OCI-LY3 (cell line): ENCODE measurements around the gene TNRC6C.

ENCODE experiments used
- H2AFZ ChIP-seq: fragments of 200-600, 300-600 bp; shearing (Covaris generic); 2 replicates; pipeline ENCODE4 v1.6.0; 2014; ENCODE audit warnings: antibody characterized with exemption, low read depth, low read length
- H3K27ac ChIP-seq: fragments of 200-600, 300-600 bp; sonication (generic); 2 replicates; pipeline ENCODE4 v1.5.1; 2014; ENCODE audit warnings: mild to moderate bottlenecking, low read length, moderate library complexity, mixed read lengths
- H3K27me3 ChIP-seq: fragments of 200-600, 300-600 bp; sonication (generic); 2 replicates; pipeline ENCODE4 v1.6.1; 2014; ENCODE audit warnings: low read depth, low read length, mixed read lengths
- H3K36me3 ChIP-seq: fragments of 200-600, 300-600 bp; sonication (generic); replicated peaks from 2 replicates; pipeline ENCODE3; 2014; ENCODE audit warnings: low read depth, low read length, mixed read lengths
- H3K4me1 ChIP-seq: fragments of 300-600, 200-600 bp; sonication (generic); 2 replicates; pipeline ENCODE4 v1.6.1; 2014; ENCODE audit warnings: low read length, mixed read lengths
- H3K4me2 ChIP-seq: fragments of 200-600, 300-600 bp; sonication (generic); 2 replicates; pipeline ENCODE4 v1.6.1; 2014; ENCODE audit warnings: low read length, mixed read lengths
- H3K4me3 ChIP-seq: fragments of 300-600, 200-600 bp; sonication (generic); 2 replicates; pipeline ENCODE4 v1.5.1; 2014; ENCODE audit warnings: antibody characterized with exemption, mild to moderate bottlenecking, low read length, moderate library complexity
- H3K79me2 ChIP-seq: fragments of 300-600, 200-600 bp; shearing (Covaris generic); 2 replicates; pipeline ENCODE4 v1.6.1; 2014; ENCODE audit warnings: mild to moderate bottlenecking, low read length, mixed read lengths
- H3K9ac ChIP-seq: fragments of 300-600, 200-600 bp; shearing (Covaris generic); 2 replicates; pipeline ENCODE4 v1.6.0; 2014; ENCODE audit warnings: mild to moderate bottlenecking, low read length, moderate library complexity
- H3K9me3 ChIP-seq: fragments of 200-600, 300-600 bp; shearing (Covaris generic); 2 replicates; pipeline ENCODE4 v1.6.1; 2014; ENCODE audit warnings: low read length, mixed read lengths; ENCODE audit not compliant: insufficient read depth
- H4K20me1 ChIP-seq: fragments of 200-600, 300-600 bp; sonication (generic); 2 replicates; pipeline ENCODE4 v1.6.1; 2016; ENCODE audit warnings: low read length, mixed read lengths; ENCODE audit not compliant: insufficient read depth
- EZH2phosphoT487 ChIP-seq: fragments of 200-600 bp; shearing (Covaris generic); IDR thresholded peaks from 2 replicates; pipeline ENCODE4 v1.6.1; 2018; ENCODE audit warnings: antibody characterized with exemption, mixed run types, low read depth
- TF ChIP-seq, protein P1 (sequence below): fragments of 200-600, 300-600 bp; sonication (generic); IDR thresholded peaks from 2 replicates; pipeline ENCODE4 v1.5.1; 2014; ENCODE audit warnings: antibody characterized with exemption, low read length, low read depth

TNRC6C gene

DNA sequence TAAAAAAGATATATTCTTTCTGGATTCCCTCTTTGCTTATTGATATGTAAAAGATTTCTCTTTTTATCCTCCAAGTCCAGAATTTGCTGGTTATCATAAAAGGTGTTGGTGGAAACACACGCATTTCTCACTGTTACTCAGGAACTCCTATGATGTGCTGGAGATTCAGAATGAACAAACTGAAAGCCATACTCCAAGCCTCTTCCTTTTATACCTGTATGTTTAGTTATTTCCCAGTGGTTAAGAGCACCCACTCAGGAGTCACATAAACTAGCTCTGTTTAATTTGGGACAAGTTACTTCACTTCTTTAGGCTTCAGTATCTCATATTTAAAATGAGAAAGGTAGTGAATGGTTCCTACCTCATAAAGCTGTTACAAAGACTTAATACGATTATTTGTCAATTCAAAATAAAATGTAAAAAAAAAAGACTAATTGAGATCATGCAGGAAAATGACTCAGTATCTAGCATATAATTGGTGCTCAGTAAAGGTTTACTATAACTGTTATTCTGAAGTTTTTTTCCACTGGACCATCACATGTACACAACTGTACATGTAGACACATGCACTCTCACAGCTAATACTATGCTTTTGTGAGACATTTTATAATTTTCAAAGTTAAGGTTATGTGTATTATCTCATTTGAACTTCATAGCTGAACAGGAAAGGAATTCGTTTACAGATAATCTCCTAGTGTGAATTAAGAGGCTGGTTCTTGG, 47.1 kb downstream of the TNRC6C start:
- H3K27me3 ChIP-seq, result peaks cover 83% of the 10 kb centered on the region
- no peak overlapping the region for H3K4me3 ChIP-seq
- H3K79me2 ChIP-seq, result no peaks in the 10 kb centered on the region
- no peaks in the 10 kb centered on the region for H3K36me3 ChIP-seq
- TF ChIP-seq, protein P1, sequence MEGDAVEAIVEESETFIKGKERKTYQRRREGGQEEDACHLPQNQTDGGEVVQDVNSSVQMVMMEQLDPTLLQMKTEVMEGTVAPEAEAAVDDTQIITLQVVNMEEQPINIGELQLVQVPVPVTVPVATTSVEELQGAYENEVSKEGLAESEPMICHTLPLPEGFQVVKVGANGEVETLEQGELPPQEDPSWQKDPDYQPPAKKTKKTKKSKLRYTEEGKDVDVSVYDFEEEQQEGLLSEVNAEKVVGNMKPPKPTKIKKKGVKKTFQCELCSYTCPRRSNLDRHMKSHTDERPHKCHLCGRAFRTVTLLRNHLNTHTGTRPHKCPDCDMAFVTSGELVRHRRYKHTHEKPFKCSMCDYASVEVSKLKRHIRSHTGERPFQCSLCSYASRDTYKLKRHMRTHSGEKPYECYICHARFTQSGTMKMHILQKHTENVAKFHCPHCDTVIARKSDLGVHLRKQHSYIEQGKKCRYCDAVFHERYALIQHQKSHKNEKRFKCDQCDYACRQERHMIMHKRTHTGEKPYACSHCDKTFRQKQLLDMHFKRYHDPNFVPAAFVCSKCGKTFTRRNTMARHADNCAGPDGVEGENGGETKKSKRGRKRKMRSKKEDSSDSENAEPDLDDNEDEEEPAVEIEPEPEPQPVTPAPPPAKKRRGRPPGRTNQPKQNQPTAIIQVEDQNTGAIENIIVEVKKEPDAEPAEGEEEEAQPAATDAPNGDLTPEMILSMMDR, result no peak
- TF ChIP-seq EZH2phosphoT487, result no peak
- no peaks in the 10 kb centered on the region for H3K4me1 ChIP-seq
- H3K9ac ChIP-seq, result no peak overlapping the region
- H3K9me3 ChIP-seq, result no peaks in the 10 kb centered on the region
- H3K27ac ChIP-seq, result no peak overlapping the region
- H2AFZ ChIP-seq, result no peak overlapping the region
- no peaks in the 10 kb centered on the region for H4K20me1 ChIP-seq
- H3K4me2 ChIP-seq, result no peak overlapping the region

DNA sequence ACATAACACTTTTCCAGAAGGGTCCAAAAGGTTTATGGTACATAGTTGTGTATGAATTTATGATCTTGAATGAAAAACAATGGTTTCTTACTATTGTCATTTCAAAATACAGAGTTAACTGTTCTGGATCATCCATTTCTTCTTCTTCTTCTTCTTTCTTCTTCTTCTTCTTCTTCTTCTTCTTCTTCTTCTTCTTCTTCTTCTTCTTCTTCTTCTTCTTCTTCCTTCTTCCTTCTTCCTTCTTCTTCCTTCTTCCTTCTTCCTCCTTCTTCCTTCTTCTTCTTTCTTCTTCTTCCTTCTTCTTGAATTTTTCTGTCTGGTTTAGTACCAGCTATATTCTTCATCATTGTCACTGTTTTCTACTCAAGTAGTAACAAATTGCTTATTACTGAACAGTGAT, 47.8 kb downstream of the TNRC6C start:
- Histone ChIP-seq H3K4me2 (no peak overlapping the region), H3K36me3 (no peaks in the 10 kb centered on the region), H3K79me2 (no peaks in the 10 kb centered on the region), H3K9me3 (no peaks in the 10 kb centered on the region), H3K9ac (no peak overlapping the region), H3K4me3 (no peak overlapping the region), H2AFZ (no peak overlapping the region), H3K27me3 (peaks cover 88% of the 10 kb centered on the region), H4K20me1 (no peaks in the 10 kb centered on the region), H3K27ac (no peak overlapping the region), H3K4me1 (no peaks in the 10 kb centered on the region)
- TF ChIP-seq, protein P1, result no peak
- no peak for TF ChIP-seq EZH2phosphoT487

DNA sequence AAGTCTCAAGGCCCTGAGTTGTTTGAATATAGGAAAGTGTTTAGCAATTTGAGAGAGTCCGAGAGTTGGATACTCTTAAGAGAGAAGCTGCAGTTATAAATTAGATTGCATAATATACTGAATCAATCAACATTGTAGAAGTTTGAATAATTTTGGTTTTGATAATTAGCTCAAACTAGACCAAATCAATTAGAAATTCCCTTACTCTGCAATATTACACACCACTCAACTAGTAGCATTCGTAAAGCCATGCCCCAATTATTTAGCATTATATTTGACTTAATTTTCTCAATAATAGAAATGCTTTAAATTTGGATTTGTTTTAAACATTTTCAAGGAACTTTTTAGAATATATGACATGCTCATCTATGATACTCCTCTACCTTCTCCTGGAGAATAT, 49.1 kb downstream of the TNRC6C start:
- Histone ChIP-seq H3K9ac (no peak overlapping the region), H3K79me2 (no peaks in the 10 kb centered on the region), H3K4me3 (no peak overlapping the region), H3K4me1 (no peaks in the 10 kb centered on the region), H3K4me2 (no peak overlapping the region), H3K9me3 (no peaks in the 10 kb centered on the region), H3K27me3 (peaks cover 89% of the 10 kb centered on the region), H2AFZ (no peak overlapping the region), H3K36me3 (no peaks in the 10 kb centered on the region), H4K20me1 (no peaks in the 10 kb centered on the region), H3K27ac (no peak overlapping the region)
- TF ChIP-seq EZH2phosphoT487, result no peak
- TF ChIP-seq, protein P1, result no peak

DNA sequence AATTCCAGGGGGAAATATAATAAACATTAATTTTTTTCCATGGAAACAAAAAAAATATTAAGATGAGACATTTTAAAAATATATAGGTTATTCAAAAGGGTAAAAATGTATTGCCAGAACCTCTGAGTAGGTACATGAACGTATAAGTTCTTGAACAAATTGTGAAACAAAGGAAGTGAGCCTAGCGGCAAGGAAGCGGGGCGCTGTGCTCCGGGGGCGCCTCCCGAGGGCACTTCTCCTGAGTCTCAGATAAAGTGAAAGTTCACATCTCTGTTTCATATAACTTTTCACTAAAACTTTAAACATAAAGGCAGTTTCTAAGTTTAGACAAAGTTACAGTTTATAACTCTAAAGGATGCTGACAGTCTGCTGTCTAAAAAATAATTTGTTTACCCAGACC, 52.3 kb downstream of the TNRC6C start:
- Histone ChIP-seq H3K36me3 (no peaks in the 10 kb centered on the region), H3K4me3 (no peak overlapping the region), H3K4me1 (no peaks in the 10 kb centered on the region), H3K27me3 (peaks cover 75% of the 10 kb centered on the region), H2AFZ (no peak overlapping the region), H3K79me2 (no peaks in the 10 kb centered on the region), H3K4me2 (no peak overlapping the region), H3K27ac (no peak overlapping the region), H4K20me1 (no peaks in the 10 kb centered on the region), H3K9me3 (no peaks in the 10 kb centered on the region), H3K9ac (no peak overlapping the region)
- no peak for TF ChIP-seq EZH2phosphoT487
- TF ChIP-seq, protein P1, result no peak
